H1 (cell line): ENCODE results near the gene ADD1. TPM values are rescaled to one million over a fixed set of nuclear protein-coding genes. Genes with fewer than 3 reads are reported as not detected.

Experiments
- MAFK ChIP-seq: IDR thresholded peaks from 2 replicates; pipeline ENCODE4 v1.6.1; 2012; ENCODE audit warnings: low read depth, mild to moderate bottlenecking, improper control_type of control experiment, low read length
- NANOG ChIP-seq: IDR thresholded peaks from 2 replicates; pipeline ENCODE4 v1.6.1; 2011; ENCODE audit warnings: low read length, low read depth, mild to moderate bottlenecking, inconsistent platforms; ENCODE audit not compliant: insufficient read depth, poor library complexity, severe bottlenecking
- PHF8 ChIP-seq: fragments of 200-600 bp; sonication (generic); conservative IDR thresholded peaks from 2 replicates; pipeline ENCODE4 v1.7.1; 2012; ENCODE audit warnings: low read depth, mild to moderate bottlenecking, inconsistent platforms, low read length, moderate library complexity
- SAP30 ChIP-seq: fragments of 300-600 bp; sonication (generic); IDR thresholded peaks from 2 replicates; pipeline ENCODE4 v1.7.1; 2012; ENCODE audit warnings: low read length, moderate library complexity, mild to moderate bottlenecking, inconsistent platforms; ENCODE audit not compliant: insufficient read depth, insufficient replicate concordance
- SP4 ChIP-seq: IDR thresholded peaks from 2 replicates; pipeline ENCODE4 v1.6.1; 2012; ENCODE audit warnings: low read length, inconsistent platforms
- polyA plus RNA-seq, 7 experiments: library from polyadenylated mRNA; depleted of rRNA in 3 of 7; stranded (reverse) in 5 of 7; unstranded in 2 of 7; fragments of >200 nt in 5 of 7; fragments of 200-250 nt in 2 of 7; gene quantifications; 1 replicate in 5 of 7; 2 replicates in 1 of 7; 4 replicates in 1 of 7; pipeline versions ENCODE4 v1.2.1 to v1.2.3, GENCODE V29; 2011 to 2013; ENCODE audit warnings: missing spikeins in 2 of 7, mixed read lengths in 2 of 7
- total RNA-seq: library from RNA; stranded (reverse); fragmentation: NEBNext Ultra II Directional; extraction: Animal tissue kit (Norgen Biotek cat#: 25700); gene quantifications from 2 replicates; pipeline ENCODE4 v1.2.1, GENCODE V29; 2021
- TF ChIP-seq, protein P1 (sequence below): IDR thresholded peaks from 2 replicates; pipeline ENCODE4 v1.6.1; 2012; ENCODE audit warnings: inconsistent platforms

The ADD1 gene
- total and polyA plus RNA-seq, 2 of the 8 experiments (the other 6 are each of a cell fraction or from before 2014, with no cell fraction given) = 113 to 143 TPM

DNA sequence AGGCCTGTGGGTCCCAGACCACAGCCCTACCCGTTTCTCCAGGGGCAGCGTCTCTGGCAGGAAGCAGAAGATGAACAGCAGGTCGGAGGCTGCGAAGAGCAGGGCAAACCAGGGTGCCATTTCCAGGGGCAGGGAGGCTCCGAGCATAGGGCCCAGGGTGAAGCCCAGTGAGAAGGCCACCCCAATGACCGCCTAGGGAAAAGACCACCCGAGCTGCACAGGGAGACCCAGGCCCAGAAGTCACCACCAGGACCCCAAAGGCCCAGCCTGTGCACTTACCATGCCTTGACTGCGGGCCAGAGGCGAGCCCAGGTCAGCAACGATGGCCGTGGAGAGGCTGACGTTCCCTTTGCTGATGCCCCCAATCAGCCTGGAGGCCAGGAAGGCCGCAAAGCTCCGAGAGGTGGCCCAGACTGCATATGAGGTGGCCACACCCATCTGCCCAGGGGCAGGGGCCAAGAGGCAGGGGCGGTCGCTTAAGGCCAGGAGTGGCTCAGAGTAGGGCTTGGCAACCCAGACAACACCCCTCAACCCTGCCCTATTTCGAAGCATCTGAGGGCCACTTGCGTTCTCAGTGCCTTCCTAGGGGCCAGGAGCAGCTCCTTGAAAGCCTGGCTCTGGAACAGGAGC is 88.8 kb downstream of the ADD1 start (continued):
- TF ChIP-seq NANOG (no peak), SP4 (no peak), MAFK (no peak), SAP30 (no peak), PHF8 (no peak)
- TF ChIP-seq, protein P1, sequence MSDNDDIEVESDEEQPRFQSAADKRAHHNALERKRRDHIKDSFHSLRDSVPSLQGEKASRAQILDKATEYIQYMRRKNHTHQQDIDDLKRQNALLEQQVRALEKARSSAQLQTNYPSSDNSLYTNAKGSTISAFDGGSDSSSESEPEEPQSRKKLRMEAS = no peak
- TF ChIP-seq, all 59 proteins: peak for 0
